K562 (cell line): Measurements from ENCODE around the gene SORCS1. TPM values are rescaled to one million over a fixed set of nuclear protein-coding genes. Genes with fewer than 3 reads are reported as not detected.
A peak's percentile ranks its signal among the peaks of the same experiment; 100 is the strongest.

Source experiments
- ATAC-seq: fragments of 200-7000 bp; cut with Tn5 transposase; 3 replicates; pipeline ENCODE4 v1.9.1; 2020; ENCODE audit warnings: moderate library complexity
- BruUV-seq: library from RNA; stranded (reverse); fragments of 400-500 nt; replicated peaks from 2 replicates; lab custom pipeline; 2021; lab: Mats Ljungman, UMichigan
- CTCF ChIA-PET: fragments of 300-600 bp; formaldehyde crosslinking; extraction: SDS; loops from one replicate; lab custom pipeline; 2021; ENCODE audit warnings: low intra/inter-chr PET ratio; lab: Yijun Ruan, JAX
- POLR2A ChIA-PET: fragments of 300-600, 350-650 bp; sonication (Branson Sonifier 250); formaldehyde crosslinking; extraction: SDS; loops from one replicate; lab custom pipeline; 2021; ENCODE audit warnings: antibody characterized with exemption, inconsistent platforms; lab: Yijun Ruan, JAX
- DNase-seq, 4 experiments: peaks; one replicate each; pipeline versions ENCODE4 v3.0.0 to v3.0.0-alpha.2; 2011 to 2018; ENCODE audit warnings: low spot score in 3 of 4, mixed read lengths in 3 of 4; ENCODE audit errors: extremely low read depth in 1 of 4
- FAIRE-seq: peaks from 2 replicates; lab custom pipeline; 2011; peaks lifted over from hg19 to GRCh38; lab: Jason Lieb, UNC
- H2AFZ ChIP-seq: 2 replicates; pipeline ENCODE4 v1.6.0; 2011; ENCODE audit warnings: low read depth, low read length, control low read depth, inconsistent platforms
- H3K27ac ChIP-seq: fragments of 200-600 bp; 3 replicates; pipeline ENCODE4 v1.8.0; 2011; ENCODE audit warnings: low read depth, mild to moderate bottlenecking, control low read depth, inconsistent platforms, low read length, moderate library complexity, mixed read lengths; ENCODE audit errors: extremely low read depth
- H3K27me3 ChIP-seq, 2 experiments: fragments of 300-600 bp in 1 of 2; 2 replicates in 1 of 2; 3 replicates in 1 of 2; pipeline versions ENCODE4 v1.6.0 to v1.8.0; 2011; ENCODE audit warnings: inconsistent platforms in 2 of 2, low read length in 2 of 2, mild to moderate bottlenecking in 1 of 2, mixed read lengths in 1 of 2, moderate library complexity in 1 of 2; ENCODE audit not compliant: control insufficient read depth in 2 of 2, insufficient read depth in 2 of 2
- H3K36me3 ChIP-seq: fragments of 300-600 bp; 3 replicates; pipeline ENCODE4 v1.8.0; 2011; ENCODE audit warnings: mild to moderate bottlenecking, low read length, inconsistent platforms; ENCODE audit not compliant: control insufficient read depth, insufficient read depth
- H3K4me1 ChIP-seq, 2 experiments: fragments of 200-600 bp in 1 of 2; replicated peaks in 1 of 2; 2 replicates in 1 of 2; 3 replicates in 1 of 2; pipeline versions ENCODE4 v1.5.1 to v1.8.0; 2011; ENCODE audit warnings: inconsistent platforms in 2 of 2, low read length in 2 of 2, mild to moderate bottlenecking in 1 of 2, mixed read lengths in 1 of 2, moderate library complexity in 1 of 2; ENCODE audit not compliant: control insufficient read depth in 2 of 2, insufficient read depth in 2 of 2
- H3K4me2 ChIP-seq: 2 replicates; pipeline ENCODE4 v1.6.1; 2011; ENCODE audit warnings: low read length, control low read depth, inconsistent platforms, mixed read lengths; ENCODE audit not compliant: insufficient read depth
- H3K4me3 ChIP-seq: fragments of 200-600 bp; sonication (generic), shearing (Covaris generic); 2 replicates; pipeline ENCODE4 v1.5.1; 2016; ENCODE audit warnings: control low read depth, inconsistent platforms
- H3K79me2 ChIP-seq: fragments of 200-600 bp; 3 replicates; pipeline ENCODE4 v1.8.0; 2011; ENCODE audit warnings: low read length, inconsistent platforms; ENCODE audit not compliant: control insufficient read depth, insufficient read depth
- H3K9ac ChIP-seq, 2 experiments: 2 replicates each; pipeline versions ENCODE4 v1.6.0 to v1.6.1; 2011; ENCODE audit warnings: low read depth in 2 of 2, low read length in 2 of 2, control low read depth in 1 of 2, inconsistent platforms in 1 of 2, mild to moderate bottlenecking in 1 of 2, mixed read lengths in 1 of 2; ENCODE audit not compliant: insufficient read depth in 1 of 2
- H3K9me1 ChIP-seq: one replicate; pipeline ENCODE4 v1.6.0; 2011; ENCODE audit warnings: inconsistent platforms, mild to moderate bottlenecking, low read length, moderate library complexity; ENCODE audit not compliant: control insufficient read depth, insufficient read depth
- H3K9me3 ChIP-seq: replicated peaks from 2 replicates; pipeline ENCODE4 v1.5.1; 2011; ENCODE audit warnings: low read depth, low read length, inconsistent platforms; ENCODE audit not compliant: control insufficient read depth, insufficient read depth
- H4K20me1 ChIP-seq: replicated peaks from 2 replicates; pipeline ENCODE4 v1.6.1; 2011; ENCODE audit warnings: low read length, inconsistent platforms, mixed read lengths; ENCODE audit not compliant: control insufficient read depth, insufficient read depth
- ZNF830 ChIP-seq: fragments of 250-450 bp; sonication (Bioruptor Pico); IDR thresholded peaks from 2 replicates; pipeline ENCODE4 v1.5.0; 2021; ENCODE audit warnings: mild to moderate bottlenecking
- WGBS: fragments of 100-300 bp; shearing (Covaris generic); methylation state at CpG from one replicate; pipeline ENCODE4 v1.1.6; 2016; ENCODE audit warnings: low coverage, mixed read lengths; ENCODE audit not compliant: insufficient coverage; ENCODE audit errors: missing lambda C conversion rate; 5-methylcytosine and 5-hydroxymethylcytosine counted together
- in situ Hi-C: fragments of 300-500 bp; cut with MboI; formaldehyde crosslinking; loops from 4 replicates; pipeline ENCODE4 v1.15.0; 2018; ENCODE audit warnings: inconsistent platforms, mixed read lengths
- intact Hi-C: fragments of 100-400 bp; cut with micrococcal nuclease; formaldehyde crosslinking; loops from 2 replicates; pipeline ENCODE4 v1.14.2; 2022
- polyA plus RNA-seq, 8 experiments: library from polyadenylated mRNA; depleted of rRNA in 4 of 8; stranded (reverse) in 5 of 8; unstranded in 3 of 8; fragments of >200 nt; fragmentation: Nextera tagmentation in 2 of 8; fragmentation: Illumina TruSeq in 1 of 8; extraction: Ambion mirVana in 2 of 8; extraction: Trizol in 1 of 8; gene quantifications; 2 replicates each; pipeline versions ENCODE4 v1.2.1 to v1.2.3, GENCODE V29; 2011 to 2014; ENCODE audit warnings: inconsistent platforms in 1 of 8, missing spikeins in 1 of 8
- total RNA-seq, 7 experiments: library from RNA; depleted of rRNA in 6 of 7; stranded (reverse); fragments of >200 nt in 6 of 7; fragmentation: Illumina TruSeq in 2 of 7; extraction: Trizol in 2 of 7; gene quantifications; 2 replicates each; pipeline versions ENCODE4 v1.2.1 to v1.2.3, GENCODE V29; 2011 to 2021; ENCODE audit warnings: low replicate concordance in 1 of 7
- TF ChIP-seq, protein P1 (sequence below): fragments of 450-650 bp; formaldehyde crosslinking; IDR thresholded peaks from 2 replicates; pipeline ENCODE4 v1.4.0; 2022; ENCODE audit warnings: missing genetic modification characterization

SORCS1 gene
- total and polyA plus RNA-seq, 9 of the 15 experiments (the other 6 are each of a cell fraction or from before 2014, with no cell fraction given): 1.5 to 3.9 (median 2.7) TPM

DNA sequence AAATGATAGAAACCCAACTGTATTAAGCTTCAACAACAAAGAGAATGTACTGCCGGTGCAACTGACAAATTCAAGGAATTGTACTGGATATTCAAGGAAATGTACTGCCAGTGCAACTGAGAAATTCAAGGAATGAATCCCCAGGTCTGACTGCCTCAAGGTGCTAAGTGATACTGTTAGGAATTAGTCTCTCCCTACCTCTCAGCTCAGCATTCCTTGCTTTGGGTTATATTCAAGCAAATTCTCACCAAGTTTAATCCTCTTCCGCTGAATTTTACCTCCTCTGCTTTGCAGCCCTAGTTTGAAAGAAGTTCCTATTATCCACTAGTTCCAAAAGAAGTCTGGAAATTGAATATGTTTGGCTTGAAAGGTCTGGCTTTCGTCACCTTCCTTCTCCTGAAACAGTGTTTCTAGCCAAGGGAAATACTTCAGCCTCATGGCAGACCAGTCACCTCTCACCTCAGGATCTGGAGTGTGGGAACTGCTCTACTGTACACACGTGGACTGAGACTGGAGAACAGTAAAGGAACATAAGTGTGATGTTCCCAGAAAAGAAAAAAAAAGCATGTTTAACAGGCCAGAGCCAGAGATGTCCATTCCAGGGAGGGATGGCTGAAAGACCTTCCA lies 60.4 kb downstream of the SORCS1 start:
- no TSS peak for BruUV-seq
- Histone ChIP-seq H3K9me1 (no peaks in the 10 kb centered on the region), H4K20me1 (no peaks in the 10 kb centered on the region), H3K9me3 (no peaks in the 10 kb centered on the region), H3K4me2 (no peak overlapping the region), H2AFZ (peak overlapping the region; percentile 50), H3K9ac (no peak overlapping the region), H3K36me3 (no peaks in the 10 kb centered on the region), H3K4me1 (no peaks in the 10 kb centered on the region; a peak in 1 of 5 replicates), H3K27ac (no peak overlapping the region; the same call in 2 of the 3 replicates), H3K79me2 (no peaks in the 10 kb centered on the region), H3K4me3 (no peak overlapping the region), H3K27me3 (no peaks in the 10 kb centered on the region)
- FAIRE-seq (peak; percentile 19), DNase-seq (no peak), ATAC-seq (no peak)
- ChIA-PET CTCF (no interaction called here), POLR2A (no interaction called here)
- intact Hi-C loops (no loop called here), in situ Hi-C loops (no loop called here)
- TF ChIP-seq ZNF830 (CRISPR knock-in tag): no peak
- TF ChIP-seq, protein P1, sequence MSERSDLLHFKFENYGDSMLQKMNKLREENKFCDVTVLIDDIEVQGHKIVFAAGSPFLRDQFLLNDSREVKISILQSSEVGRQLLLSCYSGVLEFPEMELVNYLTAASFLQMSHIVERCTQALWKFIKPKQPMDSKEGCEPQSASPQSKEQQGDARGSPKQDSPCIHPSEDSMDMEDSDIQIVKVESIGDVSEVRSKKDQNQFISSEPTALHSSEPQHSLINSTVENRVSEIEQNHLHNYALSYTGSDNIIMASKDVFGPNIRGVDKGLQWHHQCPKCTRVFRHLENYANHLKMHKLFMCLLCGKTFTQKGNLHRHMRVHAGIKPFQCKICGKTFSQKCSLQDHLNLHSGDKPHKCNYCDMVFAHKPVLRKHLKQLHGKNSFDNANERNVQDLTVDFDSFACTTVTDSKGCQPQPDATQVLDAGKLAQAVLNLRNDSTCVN (CRISPR knock-in tag): no peak
- 17% methylated on average over 4 of the region's 4 CpGs for WGBS
